Activated B cell treated with CpG ODN at 0.5 μM for 24 hours (primary cell): Measurements from ENCODE around the gene FBXL2. TPM values are rescaled to one million over a fixed set of nuclear protein-coding genes. Genes with fewer than 3 reads are reported as not detected.
"Not testable (repeated sequence)": the region's sequence is repeated elsewhere in the genome, so short reads cannot be mapped to it uniquely, and the experiment has no call there.

Experiments used
- ATAC-seq: fragments of 200-7000 bp; cut with Tn5 transposase; one replicate; pipeline ENCODE4 v1.10.0; 2021; ENCODE audit warnings: low read depth, mild to moderate bottlenecking, moderate library complexity
- CTCF ChIA-PET: fragments of 350-600 bp; sonication (Branson Sonifier 250); formaldehyde crosslinking; loops from one replicate; lab custom pipeline; 2021; ENCODE audit warnings: antibody characterized with exemption; lab: Charles Lee
- POLR2A ChIA-PET: fragments of 350-600 bp; sonication (Branson Sonifier 250); formaldehyde crosslinking; loops from one replicate; lab custom pipeline; 2021; ENCODE audit warnings: antibody characterized with exemption; lab: Charles Lee
- DNase-seq: peaks from one replicate; pipeline ENCODE4 v3.0.0; 2022
- H3K27ac Mint-ChIP-seq: one replicate; pipeline ENCODE4 v1.8.0; 2020; ENCODE audit warnings: mixed read lengths
- H3K27me3 Mint-ChIP-seq: one replicate; pipeline ENCODE4 v1.8.0; 2021; ENCODE audit warnings: mixed read lengths
- H3K36me3 Mint-ChIP-seq: one replicate; pipeline ENCODE4 v1.8.0; 2021; ENCODE audit warnings: low read depth, mixed read lengths
- H3K4me1 Mint-ChIP-seq: one replicate; pipeline ENCODE4 v1.8.0; 2021; ENCODE audit warnings: mixed read lengths
- H3K4me3 Mint-ChIP-seq: one replicate; pipeline ENCODE4 v1.8.0; 2020; ENCODE audit warnings: mild to moderate bottlenecking, mixed read lengths
- H3K9me3 Mint-ChIP-seq: one replicate; pipeline ENCODE4 v1.8.0; 2020; ENCODE audit warnings: mixed read lengths
- CTCF ChIP-seq: fragments of 200-600 bp; IDR thresholded peaks from one replicate; pipeline ENCODE4 v1.8.0; 2022; ENCODE audit warnings: antibody characterized with exemption, mild to moderate bottlenecking
- intact Hi-C: fragments of 100-400 bp; cut with micrococcal nuclease; formaldehyde crosslinking; loops from one replicate; pipeline ENCODE4 v1.15.1; 2024
- total RNA-seq: library from RNA; stranded (reverse); gene quantifications from 2 replicates; pipeline ENCODE4 v1.2.3, GENCODE V29; 2022

The FBXL2 gene
- total RNA-seq, 1 donor from 2014 or later: not detected

- Mint-ChIP-seq H3K27me3 (no peaks in the 10 kb centered on the region), H3K36me3 (peaks cover 38% of the 10 kb centered on the region), H3K4me3 (no peak overlapping the region), H3K27ac (no peak overlapping the region), H3K9me3 (no peaks in the 10 kb centered on the region), H3K4me1 (peaks cover 39% of the 10 kb centered on the region)
- POLR2A ChIA-PET: no interaction called here
- ATAC-seq (no peak), DNase-seq (no peak)
- TF ChIP-seq CTCF: no peak
- intact Hi-C loops: no loop called here
- CTCF ChIA-PET: no interaction called here
Measured at GRCh38 chr3:33426068-33426467, 148.8 kb downstream of the FBXL2 start.

DNA sequence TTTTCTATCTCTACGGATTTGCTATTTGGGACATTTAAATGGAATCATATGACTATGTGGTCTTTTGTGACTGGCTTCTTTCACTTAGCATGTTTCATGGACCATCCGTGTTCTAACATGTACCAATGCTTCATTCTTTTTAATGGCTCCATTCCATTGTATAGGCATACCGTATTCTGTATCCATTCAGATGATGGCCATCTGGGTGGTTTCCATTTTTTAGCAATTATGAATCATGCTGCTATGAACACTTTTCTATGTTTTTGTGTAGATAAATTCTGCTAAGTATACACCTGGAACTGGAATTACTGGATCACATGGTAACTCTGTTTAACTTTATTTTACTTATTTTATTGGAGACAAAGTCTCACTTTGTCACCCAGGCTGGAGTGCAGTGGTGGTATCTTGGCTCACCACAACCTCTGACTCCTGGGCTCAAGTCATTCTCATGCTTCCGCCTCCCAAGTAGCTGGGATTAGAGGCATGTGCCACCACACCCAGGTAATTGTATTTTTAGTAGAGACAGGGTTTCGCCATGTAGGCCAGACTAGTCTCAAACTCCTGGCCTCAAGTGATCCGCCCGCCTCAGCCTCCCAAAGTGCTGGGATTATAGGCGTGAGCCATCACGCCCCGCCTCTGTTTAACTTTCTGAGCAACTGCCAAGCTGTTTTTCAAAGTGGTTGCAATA lies 149.5 kb downstream of the FBXL2 start:
- ATAC-seq: no peak
- Mint-ChIP-seq H3K36me3 (peaks cover 34% of the 10 kb centered on the region), H3K4me3 (no peak overlapping the region), H3K27me3 (no peaks in the 10 kb centered on the region), H3K27ac (no peak overlapping the region), H3K9me3 (no peaks in the 10 kb centered on the region), H3K4me1 (peaks cover 44% of the 10 kb centered on the region)
- CTCF ChIA-PET: no interaction called here
- no peak for DNase-seq
- POLR2A ChIA-PET: no interaction called here
- TF ChIP-seq CTCF: no peak
- intact Hi-C loops: no loop called here

- H3K9me3 Mint-ChIP-seq: no peaks in the 10 kb centered on the region
- no peak for TF ChIP-seq CTCF
- H3K27me3 Mint-ChIP-seq: no peaks in the 10 kb centered on the region
- peaks cover 19% of the 10 kb centered on the region for H3K36me3 Mint-ChIP-seq
- H3K27ac Mint-ChIP-seq: no peak overlapping the region
- intact Hi-C loops: no loop called here
- ATAC-seq (no peak), DNase-seq (no peak)
- peaks cover 60% of the 10 kb centered on the region for H3K4me1 Mint-ChIP-seq
- CTCF ChIA-PET: interaction anchor here (2.0 kb wide), 1 partner anchor 56 kb away, joined by 5 read pairs; no protein-coding TSS in a partner anchor
- POLR2A ChIA-PET: interaction anchor here (0.6 to 0.7 kb wide), 2 partner anchors 12 to 199 kb away, joined by 3 to 6 read pairs; no protein-coding TSS in a partner anchor
- H3K4me3 Mint-ChIP-seq: no peak overlapping the region
Measured at GRCh38 chr3:33428734-33429133, 151.5 kb downstream of the FBXL2 start.

GRCh38 chr3:33429306-33429705 lies 152.1 kb downstream of the FBXL2 start:
- intact Hi-C loops: not testable (repeated sequence)

GRCh38 chr3:33430061-33430460 lies 152.8 kb downstream of the FBXL2 start:
- Mint-ChIP-seq H3K36me3 (peaks cover 8% of the 10 kb centered on the region), H3K27ac (no peak overlapping the region), H3K9me3 (no peaks in the 10 kb centered on the region), H3K4me3 (peak overlapping the region; percentile 11), H3K4me1 (peaks cover 65% of the 10 kb centered on the region), H3K27me3 (no peaks in the 10 kb centered on the region)
- no peak for ATAC-seq
- TF ChIP-seq CTCF: no peak
- ChIA-PET CTCF (interaction anchor here (2.0 kb wide), 1 partner anchor 57 kb away, joined by 5 read pairs; no protein-coding TSS in a partner anchor), POLR2A (interaction anchor here (1.2 kb wide), 1 partner anchor 11 kb away, joined by 3 read pairs; no protein-coding TSS in a partner anchor)
- intact Hi-C loops: loop anchor here (10.0 kb wide), 1 partner anchor 855 kb away; the partner anchor contains the start of gene DYNC1LI1
- DNase-seq: no peak

More at GRCh38 chr3:33429306-33429705, 152.1 kb downstream of the FBXL2 start:
- not testable (repeated sequence) for H3K27ac Mint-ChIP-seq, H3K4me3 Mint-ChIP-seq, DNase-seq, H3K27me3 Mint-ChIP-seq, H3K9me3 Mint-ChIP-seq, ATAC-seq
- CTCF ChIA-PET: interaction anchor here (2.0 kb wide), 1 partner anchor 56 kb away, joined by 5 read pairs; no protein-coding TSS in a partner anchor
- POLR2A ChIA-PET: interaction anchor here (1.2 kb wide), 1 partner anchor 12 kb away, joined by 3 read pairs; no protein-coding TSS in a partner anchor
- Mint-ChIP-seq H3K4me1 (peaks cover 64% of the 10 kb centered on the region), H3K36me3 (peaks cover 16% of the 10 kb centered on the region)
